Activated CD4-positive, CD25-positive, alpha-beta regulatory T cell treated with anti-CD3 and anti-CD28 coated beads, Interleukin-2, amount 50 U/mL, for 72 hours (primary cell): Measurements from ENCODE around the gene PTOV1.

Source experiments
- DNase-seq: peaks from one replicate; pipeline ENCODE4 v3.0.0; 2021

PTOV1 gene

GRCh38 chr19:49845414-49845813 is 5.5 kb upstream of the PTOV1 start:
- DNase-seq = no peak

GRCh38 chr19:49846408-49846807 is 4.6 kb upstream of the PTOV1 start:
- DNase-seq = no peak

GRCh38 chr19:49847731-49848696 is 2.9 kb upstream of the PTOV1 start:
- no peak for DNase-seq

- DNase-seq = no peak
Observed at GRCh38 chr19:49848938-49849337, 2.0 kb upstream of the PTOV1 start.

- no peak for DNase-seq
Observed at GRCh38 chr19:49849433-49850220, 1.3 kb upstream of the PTOV1 start.

- DNase-seq = no peak
Observed at GRCh38 chr19:49850221-49850486, 805 bp upstream of the PTOV1 start.

- DNase-seq = no peak
Observed at GRCh38 chr19:49851456-49852259, 699 bp downstream of the PTOV1 start.

- DNase-seq = no peak
Observed at GRCh38 chr19:49852631-49853126, 1.7 kb downstream of the PTOV1 start.

- no peak for DNase-seq
Observed at GRCh38 chr19:49853852-49854377, 3.0 kb downstream of the PTOV1 start.

GRCh38 chr19:49854378-49855263 is 3.7 kb downstream of the PTOV1 start:
- no peak for DNase-seq

GRCh38 chr19:49855277-49855675 is 4.3 kb downstream of the PTOV1 start:
- DNase-seq = no peak

- DNase-seq = no peak
Observed at GRCh38 chr19:49855676-49856573, 5.0 kb downstream of the PTOV1 start.

GRCh38 chr19:49856574-49857021 is 5.6 kb downstream of the PTOV1 start:
- no peak for DNase-seq

- no peak for DNase-seq
Observed at GRCh38 chr19:49857061-49857837, 6.3 kb downstream of the PTOV1 start.

GRCh38 chr19:49857838-49858087 is 6.8 kb downstream of the PTOV1 start:
- no peak for DNase-seq

- no peak for DNase-seq
Observed at GRCh38 chr19:49858088-49858985, 7.4 kb downstream of the PTOV1 start.

GRCh38 chr19:49859682-49860335 is 8.8 kb downstream of the PTOV1 start:
- DNase-seq = no peak

GRCh38 chr19:49860336-49861102 is 9.6 kb downstream of the PTOV1 start:
- no peak for DNase-seq
